Suprapubic skin (tissue), 4 donors: ENCODE results near the gene METAP1.

Source experiments
- CTCF ChIP-seq, 2 donors: fragments of 200-600 bp in 1 of 2; fragments of 450-650 bp in 1 of 2; sonication (generic) in 1 of 2; IDR thresholded peaks; one replicate each; pipeline ENCODE4 v1.5.1; 2016 to 2019; ENCODE audit warnings: antibody characterized with exemption in 2 of 2, mild to moderate bottlenecking in 1 of 2, moderate library complexity in 1 of 2
- EP300 ChIP-seq: sonication (generic); formaldehyde crosslinking; IDR thresholded peaks from one replicate; pipeline ENCODE4 v1.6.1; 2017; ENCODE audit warnings: antibody characterized with exemption
- POLR2A ChIP-seq, 2 donors: fragments of 450-650 bp; IDR thresholded peaks; one replicate each; pipeline ENCODE4 v1.6.1; 2017; ENCODE audit warnings: antibody characterized with exemption in 2 of 2, mild to moderate bottlenecking in 2 of 2, moderate library complexity in 2 of 2
- POLR2AphosphoS5 ChIP-seq, 3 donors: sonication (generic); formaldehyde crosslinking; IDR thresholded peaks; one replicate each; pipeline ENCODE4 v1.6.1; 2017; ENCODE audit warnings: antibody characterized with exemption in 3 of 3

- no peak for TF ChIP-seq CTCF (IDR thresholded peaks at IDR 0.05)
- no peak for TF ChIP-seq POLR2AphosphoS5 (IDR thresholded peaks at IDR 0.05)
- TF ChIP-seq POLR2A (IDR thresholded peaks at IDR 0.05), result no peak
- TF ChIP-seq EP300, result no peak
Observed at GRCh38 chr4:98963538-98964433, 31.7 kb upstream of the METAP1 start.
